CD4-positive, alpha-beta T cell treated with Interleukin-15 for 1 hour (primary cell): ENCODE measurements around the gene HS6ST1.

Source experiments
- DNase-seq: peaks from one replicate; pipeline ENCODE4 v3.0.0-alpha.2; 2020

Gene HS6ST1

GRCh38 chr2:128232965-128233789, 85.5 kb downstream of the HS6ST1 start:
- peak; percentile 79 for DNase-seq

DNA sequence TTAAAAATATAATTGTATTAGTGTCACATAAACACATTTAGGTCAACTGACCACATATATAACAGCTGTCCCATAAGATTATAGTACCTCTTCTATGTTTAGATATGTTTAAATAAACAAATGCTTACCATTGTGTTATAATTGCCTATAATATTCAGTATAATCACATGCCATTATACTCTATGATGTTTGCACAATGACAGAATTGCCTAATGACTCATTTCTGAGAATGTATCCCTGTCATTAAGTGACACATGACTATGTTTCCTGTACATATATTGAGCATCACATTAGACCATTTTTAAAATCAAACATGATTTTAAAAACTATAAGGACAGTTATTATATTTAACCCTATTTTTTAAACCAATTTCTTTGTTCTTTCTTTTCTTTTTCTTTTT, 89.8 kb downstream of the HS6ST1 start:
- DNase-seq = no peak

DNA sequence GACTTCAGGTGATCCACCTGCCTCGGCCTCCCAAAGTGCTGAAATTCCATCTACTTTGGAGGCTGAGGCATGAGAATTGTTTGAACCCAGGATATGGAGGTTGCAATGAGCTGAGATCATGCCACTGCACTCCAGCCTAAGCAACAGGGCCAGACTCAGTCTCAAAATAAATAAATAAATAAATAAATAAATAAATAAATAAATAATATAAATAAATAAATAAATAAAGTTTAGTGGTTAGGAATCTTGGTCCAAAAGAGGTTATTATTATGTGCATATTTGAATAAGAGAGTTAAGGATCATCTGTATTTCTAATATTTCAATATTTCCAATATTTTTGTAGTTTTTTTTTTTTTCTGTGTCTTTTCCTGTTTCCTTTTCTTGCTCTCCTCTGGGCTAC, 90.8 kb downstream of the HS6ST1 start:
- no peak for DNase-seq

GRCh38 chr2:128219891-128220290, 98.8 kb downstream of the HS6ST1 start:
- no peak for DNase-seq

DNA sequence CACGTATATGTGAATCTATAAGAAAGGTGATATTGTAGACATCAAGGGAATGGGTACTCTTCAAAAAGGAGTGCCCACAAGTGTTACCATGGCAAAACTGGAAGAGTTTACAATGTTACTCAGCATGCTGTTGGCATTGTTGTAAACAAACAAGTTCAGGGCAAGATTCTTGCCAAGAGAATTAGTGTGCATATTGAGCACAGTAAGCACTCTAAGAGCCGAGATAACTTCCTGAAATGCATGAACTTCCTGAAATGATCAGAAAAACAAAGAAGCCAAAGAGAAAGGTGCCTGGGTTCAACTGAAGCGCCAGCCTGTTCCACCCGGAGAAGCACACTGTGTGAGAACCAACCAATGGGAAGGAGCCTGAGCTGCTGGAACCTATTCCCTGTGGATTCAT, 101.0 kb downstream of the HS6ST1 start:
- DNase-seq = no peak

DNA sequence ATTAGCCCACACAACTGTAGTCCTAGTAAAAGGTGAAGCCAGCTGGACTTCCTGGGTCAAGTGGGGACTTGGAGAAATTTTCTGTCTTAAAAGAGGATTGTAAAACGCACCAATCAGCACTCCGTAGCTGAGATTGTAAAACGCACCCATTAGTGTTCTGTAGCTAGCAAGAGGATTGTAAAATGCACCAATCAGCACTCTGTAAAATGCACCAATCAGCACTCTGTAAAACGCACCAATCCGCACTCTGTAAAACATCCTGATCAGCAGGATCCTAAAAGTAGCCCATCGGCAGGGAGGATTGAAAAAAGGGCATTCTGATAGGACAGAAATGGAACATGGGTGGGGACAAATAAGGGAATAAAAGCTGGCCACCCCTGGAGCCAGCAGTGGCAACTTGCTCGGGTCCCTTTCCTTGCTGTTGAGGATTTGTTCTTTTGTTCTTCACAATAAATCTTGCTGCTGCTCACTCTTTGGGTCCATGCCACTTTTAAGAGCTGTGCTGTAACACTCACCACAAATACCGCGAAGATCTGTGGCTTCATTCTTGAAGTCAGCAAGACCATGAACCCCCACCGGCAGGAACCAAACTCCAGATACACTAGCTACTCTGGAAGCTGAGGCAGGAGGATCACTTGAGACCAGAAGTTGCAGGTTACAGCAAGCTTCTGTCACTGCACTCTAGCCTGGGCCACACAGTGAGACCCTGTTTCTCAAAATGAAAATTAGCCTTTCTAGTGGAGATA, 102.6 kb downstream of the HS6ST1 start:
- no peak for DNase-seq
